HEK293 (cell line): Measurements from ENCODE around the gene CDK8.

Experiments
- YY1 ChIP-seq: fragments of 450-650 bp; formaldehyde crosslinking; IDR thresholded peaks from 2 replicates; pipeline ENCODE4 v1.5.1; 2018; ENCODE audit warnings: missing biosample characterization, missing genetic modification characterization
- ZBTB20 ChIP-seq: fragments of 450-650 bp; formaldehyde crosslinking; IDR thresholded peaks from 2 replicates; pipeline ENCODE4 v1.5.1; 2016; ENCODE audit warnings: missing biosample characterization, missing genetic modification characterization
- ZNF16 ChIP-seq: fragments of 450-650 bp; formaldehyde crosslinking; IDR thresholded peaks from 2 replicates; pipeline ENCODE4 v1.5.1; 2016; ENCODE audit warnings: low read depth, missing biosample characterization, missing genetic modification characterization
- ZNF174 ChIP-seq: fragments of 450-650 bp; formaldehyde crosslinking; IDR thresholded peaks from 2 replicates; pipeline ENCODE4 v1.5.0; 2017; ENCODE audit warnings: missing biosample characterization, mild to moderate bottlenecking, missing genetic modification characterization
- ZNF274 ChIP-seq, 2 experiments: fragments of 200-500 bp in 1 of 2; fragments of 450-650 bp in 1 of 2; sonication (Bioruptor generic) in 1 of 2; formaldehyde crosslinking in 1 of 2; IDR thresholded peaks; 2 replicates each; pipeline versions ENCODE4 v1.5.1 to v1.6.1; 2014 to 2016; ENCODE audit warnings: borderline replicate concordance in 1 of 2, inconsistent platforms in 1 of 2, low read length in 1 of 2, missing biosample characterization in 1 of 2, missing genetic modification characterization in 1 of 2
- ZNF311 ChIP-seq: fragments of 450-650 bp; formaldehyde crosslinking; IDR thresholded peaks from 2 replicates; pipeline ENCODE4 v1.5.1; 2017; ENCODE audit warnings: missing biosample characterization, missing genetic modification characterization, borderline replicate concordance
- ZNF335 ChIP-seq: fragments of 450-650 bp; formaldehyde crosslinking; conservative IDR thresholded peaks from 2 replicates; pipeline ENCODE4 v1.5.1; 2016; ENCODE audit warnings: missing biosample characterization, missing genetic modification characterization
- ZNF548 ChIP-seq: fragments of 450-650 bp; formaldehyde crosslinking; IDR thresholded peaks from 2 replicates; pipeline ENCODE4 v1.5.1; 2016; ENCODE audit warnings: missing biosample characterization, missing genetic modification characterization
- ZNF747 ChIP-seq: fragments of 450-650 bp; formaldehyde crosslinking; IDR thresholded peaks from 2 replicates; pipeline ENCODE4 v1.5.1; 2016; ENCODE audit warnings: missing biosample characterization, missing genetic modification characterization
- TF ChIP-seq, protein P1 (sequence below): fragments of 450-650 bp; formaldehyde crosslinking; IDR thresholded peaks from 2 replicates; pipeline ENCODE4 v1.5.1; 2016; ENCODE audit warnings: missing biosample characterization, missing genetic modification characterization
- TF ChIP-seq, protein P2 (sequence below): fragments of 450-650 bp; formaldehyde crosslinking; IDR thresholded peaks from 2 replicates; pipeline ENCODE4 v1.5.1; 2016; ENCODE audit warnings: missing biosample characterization, missing genetic modification characterization, low read depth
- TF ChIP-seq, protein P3 (sequence below): fragments of 450-650 bp; formaldehyde crosslinking; IDR thresholded peaks from 2 replicates; pipeline ENCODE4 v1.5.1; 2016; ENCODE audit warnings: missing biosample characterization, missing genetic modification characterization

DNA sequence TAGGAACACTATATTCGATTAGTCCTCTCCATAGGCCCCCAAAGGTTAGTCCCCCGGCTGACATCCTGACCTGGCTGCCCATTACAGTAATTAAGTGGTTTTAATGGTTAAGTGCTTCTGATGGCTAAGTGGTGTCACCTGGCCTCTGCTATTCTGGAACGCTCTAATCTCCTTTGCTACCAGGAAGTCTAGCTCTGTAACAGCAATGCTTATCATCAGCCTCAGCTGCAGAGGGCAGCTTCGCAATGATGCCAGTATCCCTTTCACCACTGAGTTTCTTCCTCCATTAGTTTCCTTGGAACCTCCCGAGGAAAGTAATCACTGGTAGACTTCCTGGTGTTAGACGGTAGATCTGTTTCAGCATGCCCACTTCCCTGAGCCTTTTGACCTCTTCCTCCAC, 23.2 kb upstream of the CDK8 start:
- TF ChIP-seq, protein P1, sequence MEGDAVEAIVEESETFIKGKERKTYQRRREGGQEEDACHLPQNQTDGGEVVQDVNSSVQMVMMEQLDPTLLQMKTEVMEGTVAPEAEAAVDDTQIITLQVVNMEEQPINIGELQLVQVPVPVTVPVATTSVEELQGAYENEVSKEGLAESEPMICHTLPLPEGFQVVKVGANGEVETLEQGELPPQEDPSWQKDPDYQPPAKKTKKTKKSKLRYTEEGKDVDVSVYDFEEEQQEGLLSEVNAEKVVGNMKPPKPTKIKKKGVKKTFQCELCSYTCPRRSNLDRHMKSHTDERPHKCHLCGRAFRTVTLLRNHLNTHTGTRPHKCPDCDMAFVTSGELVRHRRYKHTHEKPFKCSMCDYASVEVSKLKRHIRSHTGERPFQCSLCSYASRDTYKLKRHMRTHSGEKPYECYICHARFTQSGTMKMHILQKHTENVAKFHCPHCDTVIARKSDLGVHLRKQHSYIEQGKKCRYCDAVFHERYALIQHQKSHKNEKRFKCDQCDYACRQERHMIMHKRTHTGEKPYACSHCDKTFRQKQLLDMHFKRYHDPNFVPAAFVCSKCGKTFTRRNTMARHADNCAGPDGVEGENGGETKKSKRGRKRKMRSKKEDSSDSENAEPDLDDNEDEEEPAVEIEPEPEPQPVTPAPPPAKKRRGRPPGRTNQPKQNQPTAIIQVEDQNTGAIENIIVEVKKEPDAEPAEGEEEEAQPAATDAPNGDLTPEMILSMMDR (tag by site-specific recombination): no peak
- TF ChIP-seq ZBTB20 (tag by site-specific recombination) (no peak), ZNF174 (tag by site-specific recombination) (no peak), ZNF16 (tag by site-specific recombination) (no peak), ZNF311 (no peak), ZNF335 (tag by site-specific recombination) (no peak), ZNF548 (no peak), YY1 (tag by site-specific recombination) (no peak), ZNF747 (tag by site-specific recombination) (no peak), ZNF274 (IDR thresholded peaks at IDR 0.05; ENCODE audit: low read length) (no peak), ZNF274 (tag by site-specific recombination; IDR thresholded peaks at IDR 0.05; ENCODE audit: borderline replicate concordance) (no peak)
- TF ChIP-seq, protein P2, sequence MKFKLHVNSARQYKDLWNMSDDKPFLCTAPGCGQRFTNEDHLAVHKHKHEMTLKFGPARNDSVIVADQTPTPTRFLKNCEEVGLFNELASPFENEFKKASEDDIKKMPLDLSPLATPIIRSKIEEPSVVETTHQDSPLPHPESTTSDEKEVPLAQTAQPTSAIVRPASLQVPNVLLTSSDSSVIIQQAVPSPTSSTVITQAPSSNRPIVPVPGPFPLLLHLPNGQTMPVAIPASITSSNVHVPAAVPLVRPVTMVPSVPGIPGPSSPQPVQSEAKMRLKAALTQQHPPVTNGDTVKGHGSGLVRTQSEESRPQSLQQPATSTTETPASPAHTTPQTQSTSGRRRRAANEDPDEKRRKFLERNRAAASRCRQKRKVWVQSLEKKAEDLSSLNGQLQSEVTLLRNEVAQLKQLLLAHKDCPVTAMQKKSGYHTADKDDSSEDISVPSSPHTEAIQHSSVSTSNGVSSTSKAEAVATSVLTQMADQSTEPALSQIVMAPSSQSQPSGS (tag by site-specific recombination): no peak
- TF ChIP-seq, protein P3, sequence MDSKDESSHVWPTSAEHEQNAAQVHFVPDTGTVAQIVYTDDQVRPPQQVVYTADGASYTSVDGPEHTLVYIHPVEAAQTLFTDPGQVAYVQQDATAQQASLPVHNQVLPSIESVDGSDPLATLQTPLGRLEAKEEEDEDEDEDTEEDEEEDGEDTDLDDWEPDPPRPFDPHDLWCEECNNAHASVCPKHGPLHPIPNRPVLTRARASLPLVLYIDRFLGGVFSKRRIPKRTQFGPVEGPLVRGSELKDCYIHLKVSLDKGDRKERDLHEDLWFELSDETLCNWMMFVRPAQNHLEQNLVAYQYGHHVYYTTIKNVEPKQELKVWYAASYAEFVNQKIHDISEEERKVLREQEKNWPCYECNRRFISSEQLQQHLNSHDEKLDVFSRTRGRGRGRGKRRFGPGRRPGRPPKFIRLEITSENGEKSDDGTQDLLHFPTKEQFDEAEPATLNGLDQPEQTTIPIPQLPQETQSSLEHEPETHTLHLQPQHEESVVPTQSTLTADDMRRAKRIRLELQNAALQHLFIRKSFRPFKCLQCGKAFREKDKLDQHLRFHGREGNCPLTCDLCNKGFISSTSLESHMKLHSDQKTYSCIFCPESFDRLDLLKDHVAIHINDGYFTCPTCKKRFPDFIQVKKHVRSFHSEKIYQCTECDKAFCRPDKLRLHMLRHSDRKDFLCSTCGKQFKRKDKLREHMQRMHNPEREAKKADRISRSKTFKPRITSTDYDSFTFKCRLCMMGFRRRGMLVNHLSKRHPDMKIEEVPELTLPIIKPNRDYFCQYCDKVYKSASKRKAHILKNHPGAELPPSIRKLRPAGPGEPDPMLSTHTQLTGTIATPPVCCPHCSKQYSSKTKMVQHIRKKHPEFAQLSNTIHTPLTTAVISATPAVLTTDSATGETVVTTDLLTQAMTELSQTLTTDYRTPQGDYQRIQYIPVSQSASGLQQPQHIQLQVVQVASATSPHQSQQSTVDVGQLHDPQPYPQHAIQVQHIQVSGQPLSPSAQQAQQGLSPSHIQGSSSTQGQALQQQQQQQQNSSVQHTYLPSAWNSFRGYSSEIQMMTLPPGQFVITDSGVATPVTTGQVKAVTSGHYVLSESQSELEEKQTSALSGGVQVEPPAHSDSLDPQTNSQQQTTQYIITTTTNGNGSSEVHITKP (tag by site-specific recombination): no peak
